ENCODE data around the gene TRPV3.

DNA sequence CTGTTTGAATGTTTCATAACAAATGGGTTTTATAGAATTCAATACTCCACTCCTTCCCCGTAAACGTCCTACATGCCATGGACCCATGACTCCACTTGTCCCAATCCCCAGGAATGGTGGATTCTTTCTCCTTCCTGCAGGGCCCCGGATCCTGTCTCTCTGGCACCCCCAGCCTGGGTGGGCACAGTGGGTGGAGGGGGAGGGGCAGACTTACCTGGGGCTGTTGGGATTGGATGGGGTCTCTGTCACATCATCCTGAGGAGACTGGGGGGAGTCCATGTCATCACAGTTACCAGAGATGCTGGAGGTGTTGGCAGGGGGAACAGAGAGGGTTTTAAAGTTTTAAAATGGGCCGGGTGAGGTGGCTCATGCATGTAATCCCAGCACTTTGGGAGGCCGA lies 13.2 kb downstream of the TRPV3 start:
- TF ChIP-seq CTCF (IDR thresholded peaks at IDR 0.05; ENCODE audit: extremely low read depth in 1 of 2, insufficient read depth in 1 of 2, low read depth in 1 of 2, low read length in 2 of 2): no peak
- TF ChIP-seq POLR2AphosphoS5 (IDR thresholded peaks at IDR 0.05; ENCODE audit: insufficient read depth, low read depth, low read length): no peak
- no peak for TF ChIP-seq POLR2A (IDR thresholded peaks at IDR 0.05; ENCODE audit: low read depth, low read length)
- no peak for TF ChIP-seq EZH2 (IDR thresholded peaks at IDR 0.05; ENCODE audit: borderline replicate concordance, low read depth, low read length, severe bottlenecking)
- TF ChIP-seq MYC (IDR thresholded peaks at IDR 0.05; ENCODE audit: low read depth, low read length): no peak
- TF ChIP-seq JUN (IDR thresholded peaks at IDR 0.05; ENCODE audit: borderline replicate concordance, insufficient read depth, insufficient read length, low read depth): no peak
- TF ChIP-seq FOS (IDR thresholded peaks at IDR 0.05; ENCODE audit: borderline replicate concordance, insufficient read depth, low read length): no peak
- TF ChIP-seq, protein P1, sequence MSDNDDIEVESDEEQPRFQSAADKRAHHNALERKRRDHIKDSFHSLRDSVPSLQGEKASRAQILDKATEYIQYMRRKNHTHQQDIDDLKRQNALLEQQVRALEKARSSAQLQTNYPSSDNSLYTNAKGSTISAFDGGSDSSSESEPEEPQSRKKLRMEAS (IDR thresholded peaks at IDR 0.05; ENCODE audit: insufficient read depth, insufficient read length): no peak

Data from endothelial cell of umbilical vein (primary cell).